ENCODE data around the gene NOXO1. TPM values are rescaled to one million over a fixed set of nuclear protein-coding genes. Genes with fewer than 3 reads are reported as not detected.
A peak's percentile ranks its signal among the peaks of the same experiment; 100 is the strongest.
"Not testable (repeated sequence)": the region's sequence is repeated elsewhere in the genome, so short reads cannot be mapped to it uniquely, and the experiment has no call there.

Gene NOXO1
- total RNA-seq, 1 donor from 2014 or later, result 4.6 TPM

GRCh38 chr16:1962161-1963153, 18.8 kb downstream of the NOXO1 start:
- not testable (repeated sequence) for ATAC-seq

GRCh38 chr16:1961651-1962067, 19.6 kb downstream of the NOXO1 start:
- ATAC-seq, result no peak

- peak; percentile 6 for ATAC-seq
Measured at GRCh38 chr16:1960665-1961630, 20.3 kb downstream of the NOXO1 start.

GRCh38 chr16:1959269-1960039, 21.8 kb downstream of the NOXO1 start, which contains the start of gene NDUFB10:
TSS of gene NDUFB10 (plus strand) at chr16:1959538. CDS start at chr16:1959625, 87 bp downstream.
- ATAC-seq, result peak; percentile 83

- ATAC-seq, result peak; percentile 14
Measured at GRCh38 chr16:1958715-1959268, 22.5 kb downstream of the NOXO1 start.

- ATAC-seq, result not testable (repeated sequence)
Measured at GRCh38 chr16:1958143-1958491, 23.2 kb downstream of the NOXO1 start.

- not testable (repeated sequence) for ATAC-seq
Measured at GRCh38 chr16:1957434-1958142, 23.7 kb downstream of the NOXO1 start.

GRCh38 chr16:1953734-1954133, 27.5 kb downstream of the NOXO1 start:
- no peak for ATAC-seq

GRCh38 chr16:1950559-1950958, 30.7 kb downstream of the NOXO1 start:
- ATAC-seq, result no peak

GRCh38 chr16:1950047-1950446, 31.2 kb downstream of the NOXO1 start:
- peak; percentile 69 for ATAC-seq

GRCh38 chr16:1949507-1949906, 31.8 kb downstream of the NOXO1 start:
- no peak for ATAC-seq

- ATAC-seq, result no peak
Measured at GRCh38 chr16:1947369-1947670, 33.9 kb downstream of the NOXO1 start.

- no peak for ATAC-seq
Measured at GRCh38 chr16:1946495-1947368, 34.5 kb downstream of the NOXO1 start.

- ATAC-seq, result no peak
Measured at GRCh38 chr16:1945559-1946391, 35.5 kb downstream of the NOXO1 start.

- ATAC-seq, result no peak
Measured at GRCh38 chr16:1944612-1945199, 36.6 kb downstream of the NOXO1 start.

GRCh38 chr16:1942810-1943726, 38.2 kb downstream of the NOXO1 start, which contains the start of gene MSRB1:
TSS of gene MSRB1 (minus strand) at chr16:1943199. CDS start at chr16:1943156, 43 bp downstream.
- ATAC-seq, result peak; percentile 90

GRCh38 chr16:1942047-1942809, 39.0 kb downstream of the NOXO1 start:
- peak; percentile 47 for ATAC-seq
